Stimulated activated CD8-positive, alpha-beta memory T cell treated with anti-CD3 and anti-CD28 coated beads, Interleukin-4, amount 100 ng/mL, for 48 hours (primary cell): ENCODE data around the gene MYH15.

Source experiments
- DNase-seq: peaks from one replicate; pipeline ENCODE4 v3.0.0-alpha.2; 2020

The MYH15 gene

GRCh38 chr3:108410531-108410984 lies 99.8 kb downstream of the MYH15 start:
- DNase-seq: no peak

- DNase-seq: no peak
Measured at GRCh38 chr3:108409800-108410178, 100.6 kb downstream of the MYH15 start.

- no peak for DNase-seq
Measured at GRCh38 chr3:108408883-108409799, 101.3 kb downstream of the MYH15 start.

GRCh38 chr3:108407886-108408285 lies 102.5 kb downstream of the MYH15 start:
- no peak for DNase-seq

- DNase-seq: no peak
Measured at GRCh38 chr3:108406661-108407206, 103.7 kb downstream of the MYH15 start.

- DNase-seq: no peak
Measured at GRCh38 chr3:108406063-108406660, 104.2 kb downstream of the MYH15 start.

GRCh38 chr3:108404368-108404767 lies 106.0 kb downstream of the MYH15 start:
- DNase-seq: no peak

GRCh38 chr3:108403686-108404345 lies 106.6 kb downstream of the MYH15 start:
- no peak for DNase-seq

- DNase-seq: no peak
Measured at GRCh38 chr3:108403198-108403597, 107.2 kb downstream of the MYH15 start.

GRCh38 chr3:108401836-108402235 lies 108.6 kb downstream of the MYH15 start:
- DNase-seq: no peak

- no peak for DNase-seq
Measured at GRCh38 chr3:108398510-108398909, 111.9 kb downstream of the MYH15 start.

- DNase-seq: no peak
Measured at GRCh38 chr3:108396336-108396735, 114.1 kb downstream of the MYH15 start.

GRCh38 chr3:108394563-108394962 lies 115.8 kb downstream of the MYH15 start:
- DNase-seq: no peak

GRCh38 chr3:108394016-108394415 lies 116.4 kb downstream of the MYH15 start:
- no peak for DNase-seq

- DNase-seq: no peak
Measured at GRCh38 chr3:108393128-108393900, 117.1 kb downstream of the MYH15 start.

GRCh38 chr3:108391917-108392593 lies 118.3 kb downstream of the MYH15 start:
- DNase-seq: no peak

GRCh38 chr3:108389372-108389771 lies 121.0 kb downstream of the MYH15 start:
- DNase-seq: no peak

- DNase-seq: peak; percentile 38
Measured at GRCh38 chr3:108388136-108389132, 122.0 kb downstream of the MYH15 start.

GRCh38 chr3:108387063-108387462 lies 123.3 kb downstream of the MYH15 start:
- DNase-seq: no peak

GRCh38 chr3:108383306-108383705 lies 127.1 kb downstream of the MYH15 start:
- no peak for DNase-seq
